HG02885 (cell line): Measurements from ENCODE around the gene CSNK1D.

Experiments used
- ATAC-seq: cut with Tn5 transposase; IDR thresholded peaks from one replicate; pipeline ENCODE4 v1.9.1; 2021; ENCODE audit warnings: mild to moderate bottlenecking; ENCODE audit not compliant: unreplicated experiment, poor library complexity

The CSNK1D gene

DNA sequence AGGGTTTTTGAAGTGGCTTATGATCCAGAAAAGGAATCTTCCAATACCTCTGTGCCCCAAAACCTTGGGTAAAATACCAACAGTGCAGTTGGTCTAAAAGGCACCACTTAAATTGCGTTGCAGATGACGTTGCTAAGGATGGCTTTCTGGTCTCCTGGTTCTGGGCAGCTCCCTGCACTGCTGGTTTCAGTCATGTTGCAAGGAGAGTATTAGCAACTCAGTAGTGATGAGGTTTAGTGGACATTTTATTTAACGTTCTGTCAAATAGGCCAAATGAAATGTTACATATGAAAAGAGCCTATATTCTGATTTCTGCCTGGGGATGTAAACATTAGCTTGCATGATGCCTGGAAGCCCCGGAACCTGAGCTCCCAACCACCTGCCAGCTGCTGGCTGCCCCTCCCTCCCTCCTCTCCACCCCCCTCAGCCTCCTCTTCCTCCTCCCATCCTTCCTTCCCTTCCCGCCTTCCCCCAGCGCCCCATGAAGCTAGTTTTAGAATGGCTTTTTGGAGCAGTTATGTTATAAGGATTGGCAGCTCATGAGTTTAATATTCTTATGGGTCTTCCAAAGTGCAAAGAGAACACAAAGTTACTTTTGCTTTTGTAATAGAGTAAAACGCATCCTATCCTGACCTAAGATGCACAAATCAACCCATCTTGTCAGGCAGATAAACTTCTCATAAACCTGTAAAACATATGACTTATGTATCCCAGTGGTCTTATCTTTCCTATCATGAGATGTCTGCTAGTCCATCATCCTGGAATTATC is 23.2 kb upstream of the CSNK1D start:
- ATAC-seq = no peak

DNA sequence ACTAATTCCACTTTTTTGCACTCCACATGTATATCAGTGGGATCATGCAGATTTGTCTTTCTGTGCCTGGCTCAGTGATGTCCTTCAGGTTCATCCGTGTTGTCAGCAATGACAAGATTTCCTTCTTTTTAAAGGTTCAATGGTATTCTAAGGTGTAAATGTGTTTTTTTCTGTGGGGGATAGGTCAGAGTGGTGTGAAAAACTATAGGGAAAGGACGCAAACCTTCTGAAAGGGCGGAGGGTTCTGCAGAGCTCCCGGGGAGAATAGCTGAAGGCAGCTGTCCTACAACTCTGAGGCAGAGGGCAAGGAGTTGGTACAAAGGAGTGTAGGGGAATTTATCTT is 21.9 kb upstream of the CSNK1D start:
- ATAC-seq = no peak

DNA sequence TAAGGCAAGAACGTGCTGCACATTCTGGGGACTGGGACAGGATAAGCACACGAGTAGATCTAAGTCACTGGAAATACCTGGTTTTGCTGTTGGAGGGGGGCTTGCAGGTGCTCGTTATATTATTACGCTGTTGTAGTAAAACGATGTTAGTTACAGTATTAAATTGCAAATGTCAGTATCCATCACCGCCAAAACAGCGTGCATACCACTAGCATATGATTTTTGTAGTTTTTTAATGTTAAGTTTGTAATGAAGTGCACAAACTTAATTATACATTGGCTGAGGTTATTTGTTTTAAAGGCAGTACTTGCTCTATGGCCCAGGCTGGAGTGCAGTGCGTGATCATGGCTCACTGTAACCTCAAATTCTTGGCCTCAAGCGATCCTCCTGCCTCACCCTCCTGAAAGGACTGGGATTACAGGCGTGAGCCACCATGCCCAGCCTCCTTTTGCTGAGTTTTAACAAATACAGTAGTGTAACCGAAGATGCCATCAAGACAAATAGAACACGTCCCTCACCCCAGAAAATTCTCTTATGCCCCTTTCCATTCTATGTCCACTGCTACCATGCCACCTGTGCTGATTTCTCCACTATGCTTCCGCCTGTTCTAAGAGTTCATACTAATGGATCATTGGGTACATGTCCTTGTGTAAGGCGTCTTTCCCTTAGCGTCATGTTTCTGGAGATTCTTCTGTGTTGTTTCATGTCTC is 20.7 kb upstream of the CSNK1D start:
- no peak for ATAC-seq

DNA sequence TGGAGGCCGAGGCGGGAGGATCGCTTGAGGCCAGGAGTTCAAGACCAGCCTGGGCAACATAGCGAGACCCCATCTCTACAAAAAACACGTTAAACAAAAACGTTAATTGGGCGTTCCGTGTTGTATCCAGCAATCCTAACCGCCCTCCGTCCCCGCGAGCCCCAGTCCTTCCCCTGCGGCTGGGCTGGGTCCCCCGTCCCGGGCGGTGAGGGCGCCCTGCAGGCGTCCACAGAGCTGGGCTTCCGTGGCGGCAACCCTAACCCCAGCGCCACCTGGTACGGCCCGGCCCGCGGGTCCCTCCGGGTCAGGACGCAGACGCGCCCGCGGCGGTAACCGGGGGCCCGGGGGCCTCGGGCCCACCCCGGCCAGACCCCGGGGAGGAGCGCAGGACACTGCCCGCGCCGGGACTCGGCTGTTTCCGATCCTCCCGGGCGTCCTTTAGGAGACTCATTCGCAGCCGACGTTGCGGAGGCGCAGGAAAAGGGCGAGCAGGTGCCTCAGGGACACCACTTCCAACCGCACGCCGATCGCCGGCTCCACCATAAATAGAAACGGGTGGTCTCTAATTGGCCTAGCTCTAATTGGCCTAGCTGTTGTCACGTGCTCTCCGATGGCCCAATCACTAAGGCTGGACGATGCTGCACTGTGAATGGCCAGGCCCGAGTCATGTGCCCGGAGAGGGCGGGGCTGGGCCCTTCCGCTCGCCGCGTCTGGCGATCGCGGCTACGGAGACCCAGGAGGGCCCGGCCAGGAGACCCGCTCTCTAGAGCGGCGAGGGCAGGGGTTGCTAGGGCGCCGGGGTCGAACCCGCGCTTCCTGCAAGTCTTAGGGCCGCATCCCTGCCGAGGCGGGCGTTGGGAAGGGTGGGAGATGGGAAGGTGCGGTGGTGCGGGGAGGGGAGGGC is 19.0 kb upstream of the CSNK1D start:
- ATAC-seq = peak; percentile 98

DNA sequence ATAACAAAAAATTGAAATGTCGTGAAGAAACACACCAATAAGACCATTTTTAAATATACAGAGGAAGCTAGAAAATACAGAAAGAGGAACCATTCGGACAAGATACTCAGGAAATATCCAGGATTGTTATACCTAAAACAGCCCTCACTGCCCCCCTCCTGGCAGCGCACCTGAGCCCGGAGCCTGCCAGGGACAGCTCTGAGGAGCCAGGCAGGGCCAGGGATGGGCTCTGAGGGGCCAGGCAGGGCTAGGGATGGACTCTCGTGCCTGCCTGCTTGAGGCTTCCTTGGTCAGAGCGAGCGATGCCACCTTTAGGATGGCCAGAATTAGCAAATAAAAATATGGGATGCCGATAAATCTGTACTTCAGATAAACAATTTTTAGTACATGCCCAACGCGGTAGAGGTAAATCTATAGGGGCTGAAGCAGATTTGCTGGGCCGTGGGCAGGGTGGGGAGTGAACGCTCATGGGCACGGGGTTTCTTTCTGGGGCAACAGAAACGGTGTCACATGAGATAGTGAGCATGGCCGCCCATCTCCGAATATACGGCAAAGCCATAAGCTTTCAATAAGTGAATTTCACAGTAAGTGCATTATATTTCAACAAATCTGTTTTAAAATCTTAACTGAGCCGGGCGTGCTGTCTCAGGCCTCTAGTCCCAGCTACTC is 18.2 kb upstream of the CSNK1D start:
- ATAC-seq = no peak

DNA sequence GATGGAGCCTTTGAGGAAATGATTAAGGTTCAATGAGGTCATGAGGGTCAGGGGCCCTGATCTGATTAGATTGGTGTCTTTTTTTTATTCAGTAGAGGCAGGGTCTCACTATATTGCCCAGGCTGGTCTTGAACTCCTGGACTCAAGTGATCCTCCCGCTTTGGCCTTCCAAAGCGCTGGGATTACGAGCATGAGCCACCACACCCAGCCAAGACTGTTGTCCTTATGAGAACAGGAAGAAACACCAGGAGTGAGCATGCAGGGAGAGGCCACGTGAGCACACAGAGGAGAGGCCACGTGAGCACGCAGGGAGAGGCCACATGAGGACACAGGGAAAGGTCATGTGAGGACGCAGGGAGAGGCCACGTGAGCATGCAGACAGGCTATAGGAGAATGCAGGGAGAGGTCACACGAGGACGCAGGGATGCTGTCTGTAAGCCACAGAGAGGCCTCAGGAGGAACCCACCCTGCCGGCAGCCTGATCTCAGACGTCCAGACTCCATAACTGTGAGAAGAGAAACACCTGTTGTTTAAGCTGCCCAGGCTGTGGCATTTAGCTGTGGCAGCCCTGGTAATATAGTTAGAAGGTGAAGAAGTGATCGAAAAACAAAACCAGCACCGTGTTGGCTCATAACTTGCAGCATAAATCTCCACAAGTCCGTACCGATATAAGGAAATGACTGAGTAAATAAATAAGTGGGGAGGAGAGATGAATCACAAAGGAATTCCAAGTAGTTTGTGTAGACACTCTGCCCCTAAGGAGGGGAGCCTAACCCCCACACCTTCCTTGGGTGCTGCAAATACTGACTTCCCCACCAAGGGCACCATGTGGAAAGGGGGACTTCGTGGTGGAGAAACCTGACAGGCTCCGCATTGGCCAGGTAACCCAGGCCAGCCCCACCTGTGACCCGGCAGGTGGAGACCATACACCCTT is 14.6 kb upstream of the CSNK1D start:
- ATAC-seq = no peak

DNA sequence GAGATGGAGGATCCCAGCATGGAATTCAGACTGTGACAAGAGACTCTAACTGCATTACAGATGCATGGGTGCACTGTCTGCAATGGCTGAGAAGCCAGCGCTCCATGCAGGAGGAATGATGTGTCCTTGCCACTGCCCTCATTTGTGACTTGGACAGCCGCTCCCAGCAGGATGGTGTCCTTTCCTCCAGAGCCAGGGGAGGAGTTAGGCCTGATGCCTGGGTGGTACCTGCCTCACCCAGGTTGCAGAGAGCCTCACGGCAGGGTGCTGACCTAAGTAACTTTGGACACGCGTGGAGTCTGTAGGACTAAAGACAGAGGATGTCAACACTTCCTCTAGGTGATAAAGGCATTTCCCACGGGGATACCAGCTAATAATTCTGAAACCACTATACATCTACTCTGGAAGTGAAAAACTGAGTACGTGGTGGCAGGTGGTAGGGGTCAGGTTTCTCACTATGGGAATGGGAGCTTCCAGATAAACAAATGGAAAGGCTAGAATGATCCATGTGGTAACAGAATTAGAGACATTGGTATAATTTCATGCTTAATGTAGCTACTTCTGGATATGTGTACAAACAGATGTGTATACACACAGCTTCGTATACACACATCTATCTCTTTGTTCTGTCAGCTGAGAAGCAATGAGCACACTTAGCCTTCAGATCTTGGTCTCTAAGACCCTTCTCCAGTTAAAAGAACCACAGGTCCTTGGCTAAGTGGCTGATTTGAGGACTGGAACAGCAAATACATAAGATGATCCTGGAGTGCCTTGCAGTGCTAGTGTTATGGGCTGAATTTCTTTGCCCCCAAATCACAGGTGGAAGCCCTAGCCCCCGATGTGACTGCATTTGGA is 13.7 kb upstream of the CSNK1D start:
- no peak for ATAC-seq

DNA sequence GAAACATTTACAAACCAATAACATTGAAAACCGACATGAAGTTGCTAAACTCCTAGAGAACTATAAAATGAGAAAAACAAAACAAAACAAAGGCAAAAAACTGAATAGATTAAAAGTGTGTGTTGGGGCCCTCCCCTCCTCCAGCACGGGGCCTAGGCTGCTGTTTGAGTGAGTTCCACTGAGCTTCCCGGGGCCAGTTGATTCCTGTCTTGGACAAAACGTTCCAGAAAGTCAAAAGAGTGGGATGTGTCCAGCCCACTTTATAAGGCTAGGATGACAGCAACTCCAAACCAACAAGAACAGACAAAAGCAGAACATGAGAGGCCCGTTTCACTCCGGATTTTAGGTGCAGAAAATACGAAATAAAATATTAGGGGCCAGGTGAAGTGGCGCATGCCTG is 11.6 kb upstream of the CSNK1D start:
- ATAC-seq = no peak

DNA sequence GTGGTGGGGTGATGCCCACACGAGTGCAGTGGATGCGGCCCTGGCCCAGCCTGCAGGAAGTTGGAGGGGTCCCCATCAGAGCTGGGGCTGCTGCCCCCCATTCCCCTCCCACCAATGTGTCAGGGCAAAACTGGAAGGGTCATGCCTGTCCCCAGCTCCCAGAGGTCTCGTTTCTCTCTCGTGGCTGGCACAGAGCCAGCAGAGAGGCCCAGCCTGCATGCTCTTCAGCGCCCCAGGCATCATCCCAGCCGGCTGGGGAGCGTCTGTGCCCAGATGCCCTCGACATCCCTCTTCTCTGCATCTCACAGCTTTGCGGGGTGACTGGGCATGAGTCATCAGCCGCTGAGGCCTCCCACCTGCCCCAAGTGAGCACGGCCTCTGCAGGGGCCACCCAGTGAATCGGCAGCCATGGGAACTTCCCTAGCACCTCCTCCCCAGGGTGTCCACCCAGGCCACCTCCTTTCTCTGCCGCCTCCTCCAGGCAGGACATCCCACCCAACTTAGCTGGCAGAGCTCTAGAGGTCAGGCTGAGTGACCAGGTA is 9.8 kb upstream of the CSNK1D start:
- no peak for ATAC-seq

DNA sequence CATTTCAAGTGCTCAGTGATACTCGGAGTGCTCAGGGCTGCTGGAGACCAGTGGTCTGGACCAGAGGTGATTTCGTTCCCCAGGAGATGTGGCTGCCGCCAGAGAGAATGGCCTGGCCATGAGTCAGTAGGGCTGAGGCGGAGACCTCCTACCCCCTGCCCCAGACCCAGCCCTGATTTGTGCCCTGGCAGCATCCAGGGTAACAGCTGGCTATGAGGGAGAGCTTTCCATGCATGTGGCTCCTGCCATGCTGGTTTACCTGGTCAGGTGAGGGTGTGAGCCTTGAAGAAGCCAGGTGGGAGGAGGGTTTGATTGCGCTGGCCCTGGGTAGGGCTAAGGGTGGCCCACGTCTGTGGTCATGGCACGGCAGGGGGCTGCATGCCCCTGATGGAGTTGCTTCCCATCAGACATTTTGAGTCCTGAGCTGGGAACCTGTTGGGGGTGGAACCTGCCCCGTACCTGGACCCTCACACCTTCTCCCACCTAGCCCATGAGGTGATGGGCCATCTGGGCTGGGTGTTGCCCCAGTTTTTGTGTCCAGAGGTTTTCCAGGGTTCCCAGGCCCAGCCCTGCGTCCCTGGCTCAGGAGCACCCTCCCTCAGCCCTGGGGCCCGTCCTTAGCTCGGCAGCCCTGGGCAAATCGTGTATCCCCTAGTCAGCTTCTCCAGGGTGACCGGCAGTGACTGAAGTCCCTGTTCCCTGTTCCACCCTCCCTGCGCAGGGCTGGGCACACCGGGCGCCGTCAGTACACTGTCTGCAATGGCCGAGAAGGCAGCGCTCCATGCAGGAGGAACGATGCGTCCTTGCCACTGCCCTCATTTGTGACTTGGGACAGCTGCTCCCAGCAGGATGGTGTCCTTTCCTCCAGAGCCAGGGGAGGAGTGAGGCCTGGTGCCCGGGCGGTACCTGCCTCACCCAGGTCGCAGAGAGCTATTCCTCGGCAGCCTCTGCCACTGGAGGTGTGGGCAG is 9.0 kb upstream of the CSNK1D start:
- ATAC-seq = no peak

DNA sequence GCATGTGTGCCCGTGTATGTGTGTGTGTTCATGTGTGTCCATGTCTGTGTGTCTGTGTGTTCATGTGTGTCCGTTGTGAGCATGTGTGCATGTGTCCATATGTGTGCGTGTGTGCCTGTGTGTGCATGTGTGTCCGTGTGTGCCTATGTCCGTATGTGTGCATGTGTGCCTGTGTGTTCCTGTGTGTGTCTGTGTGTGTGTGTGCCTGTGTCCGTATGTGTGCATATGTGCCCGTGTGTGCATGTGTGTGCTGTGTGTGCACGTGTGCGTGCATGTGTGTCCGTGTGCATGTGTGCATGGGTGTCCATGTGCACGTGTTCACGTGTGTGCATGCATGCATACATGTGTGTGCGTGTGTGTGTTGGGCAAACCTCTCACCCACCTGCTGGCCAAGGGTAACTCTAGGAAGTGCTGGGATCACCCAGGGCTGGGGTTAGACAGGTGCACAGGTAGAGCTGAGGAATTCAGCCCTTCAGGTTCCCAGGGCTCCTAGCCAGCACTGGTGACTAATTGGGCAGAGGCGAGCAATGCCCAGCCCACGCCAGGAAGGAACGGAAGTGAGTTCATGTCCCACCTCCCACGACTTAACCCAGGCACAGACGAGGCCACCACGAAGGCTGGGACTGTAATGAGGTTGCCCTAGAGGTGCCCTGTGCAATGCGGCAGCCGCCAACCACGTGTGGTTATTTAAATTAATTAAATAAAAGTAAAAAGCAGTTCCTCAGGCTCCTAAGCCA is 8.2 kb upstream of the CSNK1D start:
- no peak for ATAC-seq

DNA sequence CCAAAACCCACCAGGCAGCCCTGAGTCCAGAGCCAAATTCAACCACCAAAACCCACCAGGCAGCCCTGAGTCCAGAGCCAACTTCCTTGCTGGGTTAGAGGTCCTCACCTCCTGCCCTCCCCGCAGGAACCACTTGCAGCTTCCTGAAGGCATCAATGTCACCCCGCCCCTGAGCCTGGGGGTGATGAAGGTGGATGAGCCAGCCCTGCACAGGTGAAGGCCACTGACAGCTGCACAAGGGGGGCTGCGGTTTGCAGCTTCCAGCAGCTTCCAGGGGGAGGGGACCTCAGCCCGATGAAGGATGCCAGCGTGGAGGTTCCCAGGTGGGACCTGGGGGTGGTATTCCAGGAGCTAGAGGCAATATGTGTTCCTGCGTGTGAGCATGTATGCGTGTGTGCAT is 7.6 kb upstream of the CSNK1D start:
- no peak for ATAC-seq

DNA sequence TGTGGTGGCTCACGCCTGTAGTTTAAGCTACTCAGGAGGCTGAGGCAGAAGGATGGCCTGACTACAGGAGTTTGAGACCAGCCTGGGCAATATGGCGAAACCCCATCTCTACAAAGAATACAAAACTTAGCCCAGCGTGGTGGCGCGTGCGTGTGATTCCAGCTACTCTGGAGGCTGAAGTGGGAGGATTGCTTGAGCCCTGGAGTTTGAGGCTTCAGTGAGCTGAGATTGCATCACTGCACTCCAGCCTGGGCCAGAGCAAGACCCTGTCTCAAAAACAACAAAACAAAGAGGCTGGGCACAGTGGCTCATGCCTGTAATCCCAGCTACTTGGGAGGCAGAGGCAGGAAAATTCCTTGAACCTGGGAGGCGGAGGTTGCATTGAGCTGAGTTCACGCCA is 7.0 kb upstream of the CSNK1D start:
- ATAC-seq = no peak

DNA sequence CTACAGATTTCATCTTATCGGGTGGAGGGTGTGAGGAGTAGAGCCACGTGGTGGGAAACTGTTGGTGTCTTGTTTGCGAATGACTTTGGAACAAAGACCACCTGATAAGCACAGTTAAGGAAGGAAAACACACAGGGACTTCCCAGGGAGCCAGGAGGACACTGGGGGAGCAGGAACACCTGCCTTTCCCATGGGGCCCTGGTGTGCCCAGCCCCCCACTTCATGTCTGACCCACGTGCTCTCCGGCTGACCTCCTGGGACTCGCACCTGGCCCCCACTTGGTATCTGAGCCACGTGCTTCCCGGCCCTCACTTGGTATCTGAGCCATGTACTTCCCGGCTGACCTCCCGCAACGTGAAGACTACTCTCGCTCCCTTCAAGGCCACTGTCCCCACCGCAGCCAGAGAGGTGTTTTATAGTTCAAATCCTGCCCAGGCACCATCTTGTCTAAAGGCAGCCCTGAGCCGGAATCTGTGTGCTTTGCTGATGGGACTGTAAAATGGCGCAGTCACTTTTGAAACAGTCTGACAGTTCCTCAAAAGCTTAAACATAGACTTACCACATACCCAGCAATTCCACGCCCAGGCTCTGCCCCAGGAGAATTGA is 5.4 kb upstream of the CSNK1D start:
- ATAC-seq = no peak

DNA sequence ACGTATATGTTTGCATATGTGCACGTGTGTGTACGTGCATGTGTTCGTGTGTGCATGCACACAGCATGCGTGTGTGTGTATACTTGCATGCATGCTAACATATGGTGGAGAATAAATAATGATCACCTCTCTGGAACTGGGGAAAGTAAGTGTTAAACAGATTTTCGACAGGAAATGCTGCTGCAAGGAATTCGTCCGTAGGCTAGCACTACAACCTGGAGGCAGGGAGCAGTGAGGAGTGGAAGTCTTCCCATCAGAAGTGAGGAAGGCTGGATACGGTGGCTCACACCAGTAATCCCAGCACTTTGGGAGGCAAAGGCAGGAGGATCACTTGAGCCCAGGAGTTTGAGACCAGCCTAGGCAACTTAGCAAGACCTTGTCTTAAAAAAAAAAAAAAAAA is 4.8 kb upstream of the CSNK1D start:
- no peak for ATAC-seq

DNA sequence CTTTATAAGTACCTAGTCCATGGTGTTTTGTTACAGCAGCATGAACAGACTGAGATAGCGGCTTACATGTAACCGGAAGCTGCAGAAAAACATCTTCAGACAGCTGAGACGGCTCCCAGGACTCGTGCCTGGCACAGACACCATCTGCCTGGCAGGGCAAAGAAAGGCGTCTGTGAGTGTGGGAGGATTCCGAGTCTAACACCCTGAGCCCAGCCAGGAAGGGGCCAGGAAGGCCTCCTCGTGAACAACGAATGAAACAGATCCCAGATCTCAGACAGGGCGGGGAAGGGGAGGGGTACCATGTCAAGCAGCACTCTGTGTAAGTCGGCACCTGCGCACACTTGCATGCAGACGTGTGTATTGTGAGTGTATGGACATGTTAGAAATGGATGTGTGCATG is 4.4 kb upstream of the CSNK1D start:
- no peak for ATAC-seq
